Tibial artery (tissue), 4 donors: ENCODE data around the gene DNM3.

Experiments
- DNase-seq, 2 donors: peaks; one replicate each; pipeline ENCODE4 v3.0.0-alpha.2; 2019
- H3K27ac ChIP-seq, 2 donors: fragments of 200-600 bp; sonication (generic) in 1 of 2; 1 replicate in 1 of 2; 2 replicates in 1 of 2; pipeline ENCODE4 v1.5.1; 2018 to 2019; ENCODE audit warnings: mild to moderate bottlenecking in 1 of 2
- H3K27me3 ChIP-seq, 2 donors: fragments of 200-600 bp; sonication (generic) in 1 of 2; one replicate each; pipeline versions ENCODE4 v1.5.1 to v1.6.0; 2016 to 2019
- H3K36me3 ChIP-seq, 3 donors: fragments of 200-600 bp; sonication (generic) in 2 of 3; one replicate each; pipeline ENCODE4 v1.5.1; 2016 to 2019; ENCODE audit warnings: mild to moderate bottlenecking in 2 of 3
- H3K4me1 ChIP-seq, 4 donors: fragments of 200-600 bp; sonication (generic) in 2 of 4; 1 replicate in 3 of 4; 2 replicates in 1 of 4; pipeline ENCODE4 v1.5.1; 2016 to 2019
- H3K4me3 ChIP-seq, 2 donors: fragments of 200-600 bp; sonication (generic) in 1 of 2; 1 replicate in 1 of 2; 2 replicates in 1 of 2; pipeline ENCODE4 v1.5.1; 2018 to 2019; ENCODE audit warnings: mild to moderate bottlenecking in 2 of 2
- H3K9me3 ChIP-seq, 3 donors: fragments of 200-600 bp; sonication (generic) in 1 of 3; one replicate each; pipeline ENCODE4 v1.5.1; 2016 to 2019
- intact Hi-C: fragments of 100-400 bp; cut with DNase I; formaldehyde crosslinking; loops from one replicate; pipeline ENCODE4 v1.15.0; 2023; ENCODE audit warnings: low total_unique reads
- TF ChIP-seq, protein P1 (sequence below), 2 experiments: fragments of 200-600 bp in 1 of 2; fragments of 450-650 bp in 1 of 2; IDR thresholded peaks; one replicate each; pipeline ENCODE4 v1.5.1; 2017 to 2019; ENCODE audit warnings: antibody characterized with exemption in 2 of 2, mild to moderate bottlenecking in 1 of 2, moderate library complexity in 1 of 2

DNM3 gene

DNA sequence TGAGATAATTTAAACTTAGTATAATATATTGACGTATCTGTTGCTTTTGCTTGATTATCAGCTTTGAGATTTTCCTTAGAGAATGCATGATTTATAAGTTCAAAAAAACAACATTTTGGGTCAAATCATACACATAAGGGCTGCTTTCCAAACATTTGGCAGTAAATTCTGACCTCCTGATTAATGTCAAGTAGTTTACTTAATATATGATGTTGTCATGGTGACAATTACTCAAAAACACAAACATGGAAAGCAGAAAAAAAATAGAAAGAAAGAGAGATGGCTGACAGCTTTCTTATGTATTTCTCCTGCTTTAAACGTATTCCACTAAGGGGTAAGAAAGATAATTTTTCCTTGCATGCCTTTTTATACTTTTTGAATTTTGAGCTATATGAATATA is 320.9 kb downstream of the DNM3 start:
- Histone ChIP-seq H3K4me3 (no peak overlapping the region), H3K36me3 (no peaks in the 10 kb centered on the region), H3K9me3 (no peaks in the 10 kb centered on the region), H3K4me1 (no peaks in the 10 kb centered on the region), H3K27me3 (no peaks in the 10 kb centered on the region), H3K27ac (no peak overlapping the region)
- TF ChIP-seq, protein P1, sequence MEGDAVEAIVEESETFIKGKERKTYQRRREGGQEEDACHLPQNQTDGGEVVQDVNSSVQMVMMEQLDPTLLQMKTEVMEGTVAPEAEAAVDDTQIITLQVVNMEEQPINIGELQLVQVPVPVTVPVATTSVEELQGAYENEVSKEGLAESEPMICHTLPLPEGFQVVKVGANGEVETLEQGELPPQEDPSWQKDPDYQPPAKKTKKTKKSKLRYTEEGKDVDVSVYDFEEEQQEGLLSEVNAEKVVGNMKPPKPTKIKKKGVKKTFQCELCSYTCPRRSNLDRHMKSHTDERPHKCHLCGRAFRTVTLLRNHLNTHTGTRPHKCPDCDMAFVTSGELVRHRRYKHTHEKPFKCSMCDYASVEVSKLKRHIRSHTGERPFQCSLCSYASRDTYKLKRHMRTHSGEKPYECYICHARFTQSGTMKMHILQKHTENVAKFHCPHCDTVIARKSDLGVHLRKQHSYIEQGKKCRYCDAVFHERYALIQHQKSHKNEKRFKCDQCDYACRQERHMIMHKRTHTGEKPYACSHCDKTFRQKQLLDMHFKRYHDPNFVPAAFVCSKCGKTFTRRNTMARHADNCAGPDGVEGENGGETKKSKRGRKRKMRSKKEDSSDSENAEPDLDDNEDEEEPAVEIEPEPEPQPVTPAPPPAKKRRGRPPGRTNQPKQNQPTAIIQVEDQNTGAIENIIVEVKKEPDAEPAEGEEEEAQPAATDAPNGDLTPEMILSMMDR (IDR thresholded peaks at IDR 0.05): no peak
- no peak for DNase-seq
- intact Hi-C loops: no loop called here

DNA sequence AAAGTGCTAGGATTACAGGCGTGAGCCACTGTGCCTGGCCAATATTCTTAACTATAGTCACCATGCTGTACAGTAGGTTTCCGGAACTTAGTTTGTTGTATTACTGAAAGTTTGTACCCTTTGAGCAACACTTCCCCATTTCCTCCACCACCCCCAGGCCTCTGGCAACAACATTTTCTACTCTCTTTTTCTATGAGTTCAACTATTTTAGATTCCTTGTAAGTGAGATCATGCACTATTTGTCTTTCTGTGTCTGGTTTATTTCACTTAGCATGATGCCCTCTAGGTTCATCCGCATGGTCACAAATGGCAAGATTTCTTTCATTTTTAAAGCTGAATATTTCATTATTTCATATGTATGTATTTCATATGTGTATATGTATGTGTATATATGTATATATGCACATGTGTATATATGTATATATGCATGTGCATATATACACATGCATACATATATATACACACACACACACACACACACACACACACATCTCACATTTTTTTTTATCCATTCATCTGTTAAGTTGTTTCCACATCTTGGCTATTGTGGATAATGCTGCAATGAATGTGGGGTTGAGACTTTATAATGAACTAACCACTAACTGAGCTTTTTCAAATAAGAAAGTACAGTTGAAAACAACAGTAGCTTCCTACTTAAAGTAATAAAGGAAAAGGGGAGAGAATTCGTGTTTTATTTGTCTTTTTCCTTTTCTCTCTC is 322.4 kb downstream of the DNM3 start:
- no peaks in the 10 kb centered on the region for H3K27me3 ChIP-seq
- no peak overlapping the region for H3K4me3 ChIP-seq
- H3K36me3 ChIP-seq: no peaks in the 10 kb centered on the region
- intact Hi-C loops: no loop called here
- no peaks in the 10 kb centered on the region for H3K9me3 ChIP-seq
- no peak overlapping the region for H3K27ac ChIP-seq
- H3K4me1 ChIP-seq: no peaks in the 10 kb centered on the region
- TF ChIP-seq, protein P1 (IDR thresholded peaks at IDR 0.05): no peak
- no peak for DNase-seq

DNA sequence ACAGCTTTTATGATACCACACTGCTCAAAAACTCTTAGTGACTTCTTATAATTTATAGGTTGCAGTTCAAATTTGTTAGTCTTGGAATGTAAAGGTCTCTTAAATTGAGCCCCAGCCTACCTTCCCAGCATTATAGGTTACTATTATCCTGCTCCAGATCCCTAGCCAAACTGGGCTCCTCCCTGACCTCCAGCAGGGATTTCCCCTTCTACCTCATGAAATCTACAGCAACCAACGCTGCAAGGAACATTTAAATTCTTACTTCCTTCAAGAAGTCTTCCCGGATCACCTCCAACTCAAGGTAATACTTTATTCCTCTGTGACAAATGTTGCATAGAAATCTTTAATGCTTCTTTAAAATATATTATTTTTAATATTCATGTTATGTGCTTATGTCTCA is 324.1 kb downstream of the DNM3 start:
- H3K4me1 ChIP-seq: no peaks in the 10 kb centered on the region
- H3K27me3 ChIP-seq: no peaks in the 10 kb centered on the region
- TF ChIP-seq, protein P1 (IDR thresholded peaks at IDR 0.05): no peak
- H3K9me3 ChIP-seq: no peaks in the 10 kb centered on the region
- no peak overlapping the region for H3K27ac ChIP-seq
- H3K36me3 ChIP-seq: no peaks in the 10 kb centered on the region
- no peak overlapping the region for H3K4me3 ChIP-seq
- intact Hi-C loops: no loop called here
- no peak for DNase-seq

DNA sequence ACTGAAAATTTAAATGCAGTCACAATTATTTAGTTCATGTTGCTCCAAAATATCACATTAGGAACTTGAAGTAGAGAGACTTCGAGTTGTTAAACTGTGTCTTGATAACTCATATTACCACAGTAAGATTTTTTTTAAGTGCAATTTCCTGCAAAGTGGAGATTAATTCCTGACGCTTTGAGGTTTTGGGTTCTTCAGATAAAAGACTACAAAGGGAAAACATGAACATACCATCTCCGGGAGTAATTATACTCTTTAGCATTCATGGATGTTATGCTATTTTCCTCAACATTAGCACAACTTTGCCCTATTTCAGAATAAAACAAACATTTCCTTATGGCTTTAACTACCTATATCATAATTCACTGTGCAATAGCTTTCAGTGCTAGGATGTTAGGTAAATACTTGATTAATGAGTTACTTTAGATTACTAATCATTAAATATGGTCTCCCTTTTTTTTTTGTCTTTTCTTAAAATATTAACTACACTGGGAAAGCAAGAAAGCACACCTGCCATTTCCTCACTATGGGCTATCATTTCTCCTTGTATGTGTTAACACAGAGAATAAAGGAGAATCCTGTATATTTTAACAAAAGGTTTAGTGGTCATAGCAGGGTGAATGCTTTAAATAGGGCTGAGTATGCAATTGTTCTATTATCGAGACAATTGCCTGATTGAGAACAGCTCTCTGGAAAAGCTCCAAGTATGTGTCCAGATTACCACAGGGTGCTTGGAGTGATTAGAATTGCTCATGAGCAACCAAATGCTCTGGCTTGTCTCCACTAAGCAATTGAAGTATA is 326.7 kb downstream of the DNM3 start:
- no peaks in the 10 kb centered on the region for H3K27me3 ChIP-seq
- no peak for DNase-seq
- H3K4me3 ChIP-seq: no peak overlapping the region
- TF ChIP-seq, protein P1 (IDR thresholded peaks at IDR 0.05): no peak
- no peaks in the 10 kb centered on the region for H3K9me3 ChIP-seq
- no peaks in the 10 kb centered on the region for H3K36me3 ChIP-seq
- intact Hi-C loops: no loop called here
- H3K27ac ChIP-seq: no peak overlapping the region
- H3K4me1 ChIP-seq: no peaks in the 10 kb centered on the region

DNA sequence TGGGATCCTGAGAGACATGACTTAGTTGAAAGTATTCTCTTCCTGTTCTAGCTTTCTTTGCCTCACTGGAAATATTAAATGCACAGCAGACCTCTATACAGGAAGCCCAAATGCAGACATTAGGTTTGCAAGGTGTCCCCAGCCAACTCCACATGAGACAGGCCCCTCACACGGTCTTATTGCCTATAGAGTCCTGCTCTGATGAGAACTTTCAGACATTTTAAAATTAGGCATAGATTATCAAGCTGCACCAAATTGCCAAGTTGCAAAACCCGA is 327.2 kb downstream of the DNM3 start:
- TF ChIP-seq, protein P1 (IDR thresholded peaks at IDR 0.05): no peak
- intact Hi-C loops: no loop called here
- Histone ChIP-seq H3K27me3 (no peaks in the 10 kb centered on the region), H3K9me3 (no peaks in the 10 kb centered on the region), H3K4me3 (no peak overlapping the region), H3K27ac (no peak overlapping the region), H3K36me3 (no peaks in the 10 kb centered on the region), H3K4me1 (no peaks in the 10 kb centered on the region)
- DNase-seq: no peak
